ENCODE results near the gene ZNF197.
A peak's percentile ranks its signal among the peaks of the same experiment; 100 is the strongest.
"Not testable (repeated sequence)": the region's sequence is repeated elsewhere in the genome, so short reads cannot be mapped to it uniquely, and the experiment has no call there.

ZNF197 gene

GRCh38 chr3:44665173-44665572, 40.3 kb downstream of the ZNF197 start:
- no peak for DNase-seq

GRCh38 chr3:44666346-44666745, 41.5 kb downstream of the ZNF197 start:
- no peak for DNase-seq

GRCh38 chr3:44669760-44670159, 44.9 kb downstream of the ZNF197 start:
- no peak for DNase-seq

GRCh38 chr3:44673466-44673865, 48.6 kb downstream of the ZNF197 start:
- DNase-seq: not testable (repeated sequence)

- DNase-seq: no peak
Measured at GRCh38 chr3:44674211-44674610, 49.4 kb downstream of the ZNF197 start.

- DNase-seq: no peak
Measured at GRCh38 chr3:44678480-44679116, 53.8 kb downstream of the ZNF197 start.

- no peak for DNase-seq
Measured at GRCh38 chr3:44680921-44681455, 56.2 kb downstream of the ZNF197 start.

- DNase-seq: no peak
Measured at GRCh38 chr3:44682182-44682896, 57.5 kb downstream of the ZNF197 start.

- peak; percentile 55 for DNase-seq
Measured at GRCh38 chr3:44685128-44685800, 60.4 kb downstream of the ZNF197 start.

- DNase-seq: no peak
Measured at GRCh38 chr3:44687898-44688297, 63.1 kb downstream of the ZNF197 start.

All from stimulated activated CD4-positive, alpha-beta T cell treated with anti-CD3 and anti-CD28 coated beads, Interleukin-12 subunit alpha, Interleukin-12 subunit beta, amount 100 ng/mL, for 4 hours (primary cell).